Breast epithelium (tissue), 3 donors: ENCODE measurements around the gene DEDD2.

Experiments
- CTCF ChIP-seq, 3 donors: fragments of 450-650 bp; IDR thresholded peaks; one replicate each; pipeline ENCODE4 v1.5.1; 2016 to 2017; ENCODE audit warnings: antibody characterized with exemption in 3 of 3, mild to moderate bottlenecking in 3 of 3, moderate library complexity in 3 of 3
- POLR2A ChIP-seq: fragments of 450-650 bp; IDR thresholded peaks from one replicate; pipeline ENCODE4 v1.6.1; 2016; ENCODE audit warnings: antibody characterized with exemption, mild to moderate bottlenecking, moderate library complexity
- POLR2AphosphoS5 ChIP-seq, 3 donors: sonication (generic); formaldehyde crosslinking; IDR thresholded peaks; one replicate each; pipeline ENCODE4 v1.6.1; 2017; ENCODE audit warnings: antibody characterized with exemption in 3 of 3

- TF ChIP-seq POLR2A (no peak), POLR2AphosphoS5 (IDR thresholded peaks at IDR 0.05) (no peak), CTCF (IDR thresholded peaks at IDR 0.05) (no peak)
These were observed 16.9 kb upstream of the DEDD2 start for GRCh38 chr19:42234364-42234763.
